ACHN (cell line): Measurements from ENCODE around the gene CSF1R.

Experiments
- DNase-seq: peaks from one replicate; pipeline ENCODE4 v3.0.0-alpha.2; 2015
- in situ Hi-C: cut with HindIII; loops from 2 replicates; pipeline ENCODE4 v1.10.0; 2017; ENCODE audit warnings: low sequenced_read_pairs, low pct_ligation_motif_present, low pct_unique_long_range_greater_than_20kb

The CSF1R gene

DNA sequence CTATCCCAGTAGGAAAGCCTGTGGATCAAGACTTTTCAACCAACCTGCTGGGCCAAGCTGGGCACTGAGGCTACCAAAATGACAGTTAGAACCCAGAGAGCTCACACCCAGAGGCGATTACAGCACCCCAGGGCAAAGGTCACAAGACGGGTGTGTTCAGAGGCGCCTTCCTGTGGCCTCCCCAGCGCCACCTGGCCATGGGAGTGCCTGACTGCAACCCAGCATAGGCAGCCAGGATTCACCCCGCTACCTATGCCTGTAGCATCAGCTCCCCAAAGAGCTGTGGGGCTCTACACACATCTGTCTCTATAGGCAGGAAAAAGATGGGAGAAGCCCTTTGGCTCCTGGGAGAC is 35.8 kb upstream of the CSF1R start:
- DNase-seq, result peak; percentile 33

DNA sequence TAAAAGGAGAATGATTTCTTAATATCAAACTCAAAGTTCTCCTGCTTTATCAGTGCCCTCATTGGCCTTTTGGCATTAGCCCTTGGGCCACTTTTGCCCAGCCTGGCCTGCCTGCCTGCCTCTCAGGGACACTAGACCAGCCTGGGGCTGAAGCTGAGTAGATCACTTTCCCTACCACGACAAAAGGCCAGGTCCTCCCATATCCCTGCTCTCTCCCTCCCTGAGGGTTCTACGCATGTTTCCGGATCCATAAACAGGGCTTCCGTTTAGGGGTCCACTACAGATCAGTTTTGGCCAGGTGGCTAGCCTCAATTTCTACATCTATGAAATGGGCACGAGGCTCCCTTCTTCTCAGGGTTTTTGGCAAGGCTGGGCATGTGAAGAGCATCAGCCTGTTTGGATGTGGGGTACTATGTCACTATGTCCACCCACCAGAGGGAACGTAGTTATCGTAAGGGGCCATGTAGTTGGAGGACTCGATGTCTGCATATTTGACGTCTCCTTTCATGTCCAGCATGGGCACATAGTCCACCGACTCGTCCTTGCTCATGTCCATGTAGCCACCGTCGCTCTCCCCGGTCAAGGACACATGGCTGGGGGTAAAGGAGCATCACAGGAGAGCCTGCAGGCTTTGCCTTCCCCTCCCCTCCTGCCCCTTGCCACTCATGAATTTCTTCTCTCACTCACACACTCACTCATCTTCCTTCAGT is 35.2 kb upstream of the CSF1R start:
- in situ Hi-C loops, result no loop called here

More for the DNA sequence above, 35.8 kb upstream of the CSF1R start:
- in situ Hi-C loops, result no loop called here

DNA sequence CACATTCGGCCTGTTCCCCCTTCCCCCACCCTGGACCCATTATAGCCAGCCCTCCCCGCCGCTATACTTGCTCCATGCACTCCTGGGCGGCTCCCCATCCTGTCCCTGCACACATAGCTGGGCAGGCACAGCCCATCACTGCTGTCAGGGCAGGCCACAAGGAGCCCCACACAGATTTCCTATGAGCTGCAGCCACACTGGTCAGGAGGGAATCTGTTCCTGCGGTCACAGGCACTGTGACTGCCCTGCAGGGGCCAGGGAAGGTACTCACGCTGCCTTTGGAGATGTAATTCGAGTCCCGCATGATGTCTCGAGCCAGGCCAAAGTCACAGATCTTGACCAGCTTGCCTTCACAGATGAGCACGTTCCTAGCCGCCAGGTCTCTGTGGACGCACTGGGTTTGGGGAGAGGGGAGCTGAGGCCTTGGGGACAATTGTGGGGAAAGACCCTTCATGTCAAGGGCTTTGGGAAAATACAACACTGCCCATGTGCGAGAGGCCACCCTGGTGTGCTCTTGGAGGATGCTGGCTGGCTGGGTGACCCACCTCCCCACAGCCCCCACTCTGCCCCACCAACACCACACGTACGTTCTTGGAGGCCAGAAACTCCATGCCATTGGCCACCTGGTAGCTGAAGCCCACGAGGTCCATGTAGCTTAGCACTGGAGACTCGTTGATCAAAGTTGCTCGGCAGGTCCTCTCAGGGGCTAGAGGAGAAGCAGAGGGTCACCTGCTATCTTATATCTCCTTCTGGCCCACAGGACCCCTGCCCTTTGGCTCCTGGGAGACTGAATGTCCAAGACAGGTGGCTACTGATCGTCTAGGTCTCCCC is 34.5 kb upstream of the CSF1R start:
- no peak for DNase-seq
- in situ Hi-C loops, result no loop called here

More for the DNA sequence above, 35.2 kb upstream of the CSF1R start:
- DNase-seq, result no peak

DNA sequence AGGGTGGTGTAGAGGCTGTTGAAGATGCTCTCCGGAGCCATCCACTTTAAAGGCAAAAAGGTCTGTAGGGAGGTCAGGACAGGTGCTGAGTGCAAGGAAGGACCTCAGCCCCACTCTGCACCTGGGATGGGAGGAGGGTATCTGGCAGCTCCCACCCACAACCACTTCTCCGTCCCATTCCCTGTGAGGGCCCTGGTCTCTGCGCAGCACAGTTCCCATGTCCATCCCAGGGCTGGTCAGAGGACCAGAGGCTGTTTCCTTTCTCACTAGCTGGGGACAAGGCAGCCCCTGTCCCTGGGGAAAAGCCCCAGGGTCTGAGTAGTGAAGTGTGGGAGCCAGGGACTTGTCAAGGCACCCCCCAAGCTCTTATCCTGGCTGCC is 33.7 kb upstream of the CSF1R start:
- DNase-seq, result no peak
- in situ Hi-C loops, result no loop called here

DNA sequence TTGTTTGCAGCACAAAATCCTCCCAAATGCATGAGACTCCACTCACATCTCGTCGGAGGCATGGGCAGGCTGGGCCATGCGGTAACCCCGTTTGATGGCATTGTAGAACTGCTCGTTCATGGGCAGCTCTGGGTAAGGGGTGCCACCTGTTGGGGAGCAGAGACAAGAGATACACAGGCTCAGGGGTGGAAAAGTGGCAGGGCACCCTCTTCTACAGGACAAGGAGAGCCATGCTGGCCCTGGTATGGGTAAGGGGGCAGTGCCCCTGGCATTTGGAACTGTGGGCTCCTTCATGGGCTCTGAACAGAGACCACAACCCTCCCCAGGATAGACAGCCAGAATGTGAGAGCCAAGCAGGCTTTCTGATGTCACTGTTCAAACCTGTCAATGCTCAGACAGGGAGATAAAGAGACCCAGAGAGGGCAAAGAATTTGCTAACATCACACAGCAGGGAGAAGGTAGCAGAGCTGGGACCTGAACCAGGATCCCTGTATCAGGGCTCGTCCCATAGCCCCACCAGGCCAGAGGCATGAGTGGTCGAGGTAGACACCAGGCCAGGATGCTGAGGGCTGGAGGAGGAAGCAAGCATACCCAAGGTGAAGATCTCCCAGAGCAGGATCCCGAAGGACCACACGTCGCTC is 33.2 kb upstream of the CSF1R start:
- in situ Hi-C loops, result no loop called here

DNA sequence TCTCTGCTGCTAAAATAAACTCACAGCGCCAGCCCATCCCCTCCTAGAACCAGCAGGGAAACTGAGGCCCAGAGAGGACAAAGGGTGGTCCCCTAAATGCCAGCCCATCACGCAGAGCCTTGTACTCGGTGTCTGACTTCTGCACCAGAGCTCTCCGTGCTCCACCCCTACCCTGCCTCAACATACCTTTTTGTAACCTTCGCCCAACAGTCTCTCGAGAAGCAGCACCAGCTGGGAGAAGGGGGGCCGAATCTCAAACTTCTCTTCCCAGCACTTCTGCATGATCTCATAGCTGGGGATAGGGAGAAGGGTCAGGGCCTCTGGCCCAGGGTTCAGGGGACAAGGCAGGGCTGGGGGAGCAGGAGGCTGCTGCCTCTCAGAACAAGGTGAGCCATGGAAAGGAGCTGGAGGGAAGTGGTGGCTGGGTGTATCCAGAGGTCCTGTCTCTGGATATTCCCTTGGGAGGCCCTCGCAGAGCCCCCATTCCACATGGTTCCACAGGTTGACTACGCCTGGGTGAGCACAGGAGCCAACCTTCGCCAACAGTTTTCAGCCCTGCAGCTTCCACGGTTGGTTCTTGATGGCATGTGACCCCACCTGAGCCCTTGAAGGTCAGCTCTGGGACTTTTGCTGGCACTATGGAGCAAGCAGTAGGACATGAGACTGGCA is 32.3 kb upstream of the CSF1R start:
- DNase-seq, result no peak
- in situ Hi-C loops, result no loop called here

More for the DNA sequence above, 33.2 kb upstream of the CSF1R start:
- DNase-seq, result no peak

DNA sequence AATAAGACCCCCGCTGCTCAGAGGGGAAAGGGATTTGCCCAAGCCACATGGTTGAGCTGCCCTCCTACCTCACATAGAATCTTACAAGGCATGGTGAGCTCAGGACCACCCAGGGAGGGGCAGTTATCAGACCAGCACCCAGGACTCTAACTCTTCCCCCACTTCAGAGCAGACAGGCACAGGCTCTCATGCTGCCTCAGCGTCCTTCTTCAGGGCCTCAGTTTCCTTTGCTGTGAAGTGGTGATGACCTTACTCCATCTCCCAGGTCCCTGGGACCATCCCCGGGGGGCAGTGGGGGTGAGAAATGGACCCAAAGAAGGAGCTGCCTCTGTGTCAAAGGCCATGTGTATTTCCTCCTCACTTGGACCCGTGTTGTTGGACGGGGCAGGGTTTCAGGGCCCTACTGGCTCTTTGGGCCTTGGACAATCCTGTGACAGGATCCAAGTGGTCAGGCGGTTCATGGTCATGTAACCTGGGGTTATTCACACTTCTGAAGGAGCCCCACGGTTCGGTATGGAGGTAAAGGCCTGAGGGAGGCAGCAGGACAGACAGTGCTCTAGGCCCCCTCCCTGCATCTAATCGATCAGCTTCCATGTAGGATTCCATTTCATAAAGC is 31.7 kb upstream of the CSF1R start:
- in situ Hi-C loops, result no loop called here

DNA sequence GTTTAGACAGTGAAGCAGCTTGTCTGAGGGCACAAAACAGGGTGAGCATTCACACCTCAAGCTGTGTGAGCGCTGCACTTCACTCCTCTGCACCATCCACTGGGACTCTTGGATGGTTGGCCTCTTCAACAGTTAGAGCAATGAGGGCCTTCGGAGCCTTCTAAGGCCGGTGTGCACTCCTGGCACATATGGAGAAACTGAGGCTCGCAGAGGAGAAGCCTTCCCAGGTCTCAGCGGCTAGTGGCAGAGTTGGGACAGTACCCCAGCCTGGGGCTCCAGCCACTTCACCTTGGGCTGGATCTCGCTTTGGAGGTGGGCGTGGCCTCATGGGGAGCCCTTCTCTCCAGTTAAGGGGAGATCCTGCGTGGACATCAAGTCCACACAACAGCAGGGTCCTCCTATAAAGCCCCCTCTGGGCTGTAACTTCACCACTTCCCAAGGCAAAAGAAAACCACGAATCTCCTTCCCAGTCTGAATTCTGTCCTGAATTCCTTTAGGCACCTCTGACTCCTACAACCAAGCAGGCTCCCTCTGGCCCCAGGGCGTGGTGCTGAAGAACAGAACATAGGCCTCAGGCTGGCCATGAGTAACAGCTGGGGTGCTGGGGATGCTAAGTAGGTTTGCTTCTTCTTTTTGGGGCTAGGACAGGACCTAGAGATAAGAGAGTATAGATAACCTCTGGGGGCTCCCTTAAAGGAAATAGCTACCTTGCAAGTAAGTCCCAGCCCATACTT is 30.5 kb upstream of the CSF1R start:
- DNase-seq, result no peak

More for the DNA sequence above, 31.7 kb upstream of the CSF1R start:
- no peak for DNase-seq

DNA sequence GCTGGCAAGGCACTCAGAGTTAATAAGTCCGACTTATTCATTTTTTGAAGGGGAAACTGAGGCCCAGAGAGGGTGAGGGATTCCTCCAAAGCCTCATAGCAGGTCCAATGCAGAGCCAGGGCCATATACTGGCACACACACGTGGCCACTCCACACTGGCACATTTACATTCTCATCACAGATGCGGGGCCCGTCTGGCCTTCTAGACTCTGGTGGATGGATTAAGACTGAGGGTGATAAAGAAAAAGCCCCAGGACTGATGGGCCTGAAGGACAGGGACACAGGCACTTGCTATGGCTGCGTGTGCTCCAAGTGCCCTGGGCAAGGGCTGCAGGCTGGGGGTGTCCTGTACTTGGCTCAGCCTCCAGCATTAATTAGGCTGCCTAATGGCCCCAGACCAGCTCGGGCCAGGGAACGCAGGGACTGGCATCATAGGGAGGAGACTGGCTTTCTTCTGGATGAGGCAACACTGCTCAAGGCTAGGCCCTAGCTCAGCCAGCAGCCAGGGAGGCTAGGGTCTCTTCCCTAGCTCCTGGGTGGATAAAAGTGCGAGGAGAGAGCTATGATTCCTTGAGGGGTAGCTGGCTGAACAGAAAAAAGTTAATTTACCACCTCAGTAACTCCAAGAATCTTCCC is 28.5 kb upstream of the CSF1R start:
- no peak for DNase-seq
- in situ Hi-C loops, result no loop called here

More for the DNA sequence above, 30.5 kb upstream of the CSF1R start:
- in situ Hi-C loops, result no loop called here

DNA sequence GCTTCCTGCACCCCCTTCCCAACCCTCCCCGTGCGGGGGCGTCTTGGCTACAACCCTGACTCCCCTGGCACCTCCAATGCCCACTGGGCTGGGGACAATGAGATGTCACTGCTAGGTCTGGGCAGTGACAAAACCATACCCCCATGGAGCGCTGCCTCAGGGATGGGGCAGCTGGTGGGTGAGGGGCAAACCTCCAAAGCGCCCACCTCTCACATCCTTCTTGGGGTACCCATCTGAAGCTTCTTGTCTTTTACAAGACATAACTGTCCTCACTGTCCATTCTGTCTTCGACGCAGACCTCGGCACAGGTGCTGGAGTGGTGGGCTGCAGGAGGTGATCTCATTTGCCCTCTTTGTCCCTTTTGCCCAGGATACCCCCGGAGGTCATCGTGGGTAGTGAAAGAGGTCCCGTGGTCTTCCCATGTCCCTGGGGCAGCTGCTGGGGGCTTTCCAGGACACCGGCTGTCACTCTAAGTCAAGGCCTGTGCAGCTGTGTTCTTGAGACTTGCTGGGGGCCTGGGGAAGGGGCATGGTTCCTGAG is 27.8 kb upstream of the CSF1R start:
- DNase-seq, result no peak
- in situ Hi-C loops, result no loop called here

DNA sequence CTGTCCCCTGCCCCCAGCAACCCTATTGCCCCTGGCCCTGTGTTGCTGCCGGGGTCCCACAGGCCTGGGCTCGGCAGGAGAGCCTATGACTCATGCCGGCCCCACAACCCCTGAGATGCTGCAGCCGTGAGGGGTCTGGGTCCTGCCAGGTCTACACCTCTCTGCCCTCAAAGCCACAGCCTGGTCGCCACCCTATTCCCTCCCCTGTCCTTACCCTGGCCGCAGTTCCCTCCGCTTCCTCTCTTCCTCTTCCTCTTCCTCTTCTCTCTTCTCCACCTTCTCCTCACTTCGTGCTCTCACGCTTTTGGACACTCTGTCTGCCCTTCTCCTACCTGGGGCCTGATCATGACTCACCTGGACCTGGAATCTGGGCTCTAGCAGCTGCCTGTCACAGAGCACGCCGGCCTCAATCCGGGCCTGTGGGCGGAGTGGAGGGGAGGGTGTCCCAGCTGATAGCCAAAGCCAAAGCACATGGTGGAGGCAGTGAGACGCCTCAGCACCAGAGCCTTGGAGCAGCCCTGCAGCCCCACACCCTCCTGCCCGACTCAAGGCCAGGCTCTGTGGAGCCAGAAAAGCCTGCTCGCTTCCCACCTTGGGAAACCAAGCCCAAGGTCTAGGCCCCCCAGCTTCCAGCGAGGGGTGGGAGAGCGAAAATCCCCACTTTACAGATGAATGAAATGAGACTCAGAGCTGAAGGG is 26.8 kb upstream of the CSF1R start:
- no peak for DNase-seq
- in situ Hi-C loops, result no loop called here

DNA sequence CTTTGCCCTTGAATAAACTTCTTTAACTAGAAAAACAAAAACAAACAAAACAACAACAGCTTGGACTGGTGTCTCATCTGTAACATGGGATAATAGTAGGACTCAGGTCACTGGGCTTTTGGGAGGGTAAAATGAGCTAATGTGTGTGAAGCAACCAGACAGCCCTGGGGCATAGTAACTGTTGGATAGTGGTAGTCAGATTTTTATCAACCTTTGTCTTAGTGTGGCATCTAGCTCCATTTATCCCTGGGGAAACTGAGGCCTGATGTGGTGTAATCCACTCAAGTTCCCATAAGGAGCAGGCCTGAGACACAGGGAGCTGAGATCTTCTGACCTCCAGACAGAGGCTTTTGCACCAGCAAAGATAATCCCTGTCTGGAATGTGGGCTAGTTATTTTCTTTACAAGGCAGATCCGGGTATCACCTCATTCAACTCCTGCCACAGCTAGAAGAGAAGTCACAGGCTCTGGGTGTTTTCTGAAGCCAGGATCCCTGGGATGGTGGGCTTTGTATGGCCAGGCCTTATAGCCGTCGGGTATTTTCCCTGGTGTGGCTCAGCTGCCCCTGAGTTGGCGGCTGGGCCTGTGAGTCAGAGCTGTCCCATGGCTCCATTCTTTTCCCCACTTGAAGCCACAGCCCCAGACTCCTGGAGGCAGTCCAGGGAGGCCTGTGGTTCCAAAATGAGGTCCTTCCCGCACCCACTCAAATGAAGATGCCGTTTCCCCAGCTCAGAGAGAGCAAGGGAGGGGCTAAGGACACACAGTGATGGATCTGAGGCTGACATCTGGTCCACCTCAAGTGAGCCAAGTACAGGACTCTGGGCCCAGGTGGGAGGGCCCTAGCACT is 26.1 kb upstream of the CSF1R start:
- DNase-seq, result peak; percentile 20
- in situ Hi-C loops, result no loop called here

DNA sequence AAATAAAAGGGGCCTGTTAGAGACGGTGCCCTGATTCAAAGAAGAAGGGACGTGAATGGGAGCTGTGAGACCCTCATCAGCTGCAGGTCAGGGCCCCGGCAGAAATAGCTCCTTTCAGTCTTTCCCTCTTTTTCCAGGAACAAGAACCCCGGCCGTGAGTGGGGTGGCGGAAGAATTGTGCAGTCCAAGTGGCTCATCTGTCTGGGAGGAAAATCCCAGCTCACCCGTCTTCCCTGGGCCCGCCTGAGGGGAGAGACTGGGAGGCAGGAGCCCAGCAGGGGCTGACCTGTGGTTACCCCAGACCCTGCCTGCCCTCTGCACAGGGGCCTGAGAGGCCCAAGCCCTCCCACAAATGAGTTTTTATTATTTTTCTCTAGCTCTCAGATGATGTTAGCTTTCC is 24.8 kb upstream of the CSF1R start:
- in situ Hi-C loops, result no loop called here
- DNase-seq, result no peak

DNA sequence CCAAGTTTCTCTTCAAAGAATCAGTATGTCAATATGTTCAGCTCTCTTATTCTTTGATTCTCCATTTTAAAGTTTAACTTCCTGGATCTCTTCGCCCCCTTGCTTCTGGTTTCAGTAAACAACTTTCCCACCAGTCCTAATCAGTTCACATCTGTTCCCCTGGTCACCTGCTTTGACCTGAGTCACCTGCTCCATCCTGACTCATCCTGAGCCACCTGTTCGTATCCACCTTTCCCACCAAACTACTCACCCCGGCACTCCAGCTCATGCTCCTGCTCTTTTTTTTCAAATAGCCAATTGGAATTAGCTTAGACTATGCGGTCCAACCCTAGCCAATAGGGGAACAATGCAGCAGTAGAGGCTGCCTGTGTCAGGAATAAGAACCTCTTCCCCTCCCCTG is 23.6 kb upstream of the CSF1R start:
- in situ Hi-C loops, result no loop called here
- no peak for DNase-seq

DNA sequence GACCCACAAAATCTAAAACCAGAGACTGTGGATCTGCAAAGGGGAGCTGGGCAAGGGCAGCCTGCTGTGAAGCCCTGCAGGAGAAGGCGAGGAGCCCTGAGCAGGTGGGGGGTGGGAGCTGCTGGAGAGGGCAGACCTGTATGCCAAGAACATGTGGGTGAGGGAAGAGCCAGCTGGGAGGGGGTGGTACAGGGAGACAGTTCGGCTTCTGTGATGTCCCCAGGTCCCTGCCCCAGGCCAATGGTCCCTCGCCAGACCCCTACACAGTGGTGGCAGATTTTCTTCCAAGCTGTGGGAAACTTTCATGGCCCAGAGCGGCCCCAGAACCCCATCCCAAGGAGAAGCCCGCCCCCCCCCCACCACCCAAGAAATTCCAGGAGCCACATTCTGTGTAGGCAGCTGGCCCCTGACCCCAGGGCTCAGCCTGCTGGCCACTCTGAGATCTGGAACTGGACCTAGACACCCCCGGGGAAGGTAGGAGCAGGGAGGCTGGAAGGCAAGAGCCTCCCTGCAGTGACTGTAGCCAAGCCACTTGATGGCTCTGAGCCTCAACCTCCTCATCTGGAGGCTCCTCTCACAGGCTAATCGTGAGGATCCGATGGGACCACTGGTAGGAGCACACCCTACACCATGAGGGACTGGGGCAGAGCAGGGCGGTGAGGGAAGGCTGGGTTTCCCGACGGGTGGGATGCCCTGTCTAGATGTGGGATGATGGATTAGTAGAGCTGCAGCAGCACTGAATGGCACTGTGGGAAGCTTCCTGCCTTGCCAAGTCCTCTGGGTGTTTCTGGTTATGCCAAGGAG is 22.6 kb upstream of the CSF1R start:
- in situ Hi-C loops, result no loop called here
- no peak for DNase-seq
